Pericardium fibroblast (primary cell): ENCODE results near the gene PSMG4. TPM values are rescaled to one million over a fixed set of nuclear protein-coding genes. Genes with fewer than 3 reads are reported as not detected.

Experiments
- total RNA-seq: library from RNA; depleted of rRNA; stranded (reverse); fragments of >200 nt; gene quantifications from 2 replicates; pipeline ENCODE4 v1.2.3, GENCODE V29; 2015

The PSMG4 gene, protein sequence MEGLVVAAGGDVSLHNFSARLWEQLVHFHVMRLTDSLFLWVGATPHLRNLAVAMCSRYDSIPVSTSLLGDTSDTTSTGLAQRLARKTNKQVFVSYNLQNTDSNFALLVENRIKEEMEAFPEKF
- 5.2 and 22.5 TPM in 2 replicates for total RNA-seq

GRCh38 chr6:3258720-3259490 lies at the start of gene PSMG4:
TSS of gene PSMG4 (plus strand) at chr6:3258947. CDS start at chr6:3259023, 76 bp downstream.

DNA sequence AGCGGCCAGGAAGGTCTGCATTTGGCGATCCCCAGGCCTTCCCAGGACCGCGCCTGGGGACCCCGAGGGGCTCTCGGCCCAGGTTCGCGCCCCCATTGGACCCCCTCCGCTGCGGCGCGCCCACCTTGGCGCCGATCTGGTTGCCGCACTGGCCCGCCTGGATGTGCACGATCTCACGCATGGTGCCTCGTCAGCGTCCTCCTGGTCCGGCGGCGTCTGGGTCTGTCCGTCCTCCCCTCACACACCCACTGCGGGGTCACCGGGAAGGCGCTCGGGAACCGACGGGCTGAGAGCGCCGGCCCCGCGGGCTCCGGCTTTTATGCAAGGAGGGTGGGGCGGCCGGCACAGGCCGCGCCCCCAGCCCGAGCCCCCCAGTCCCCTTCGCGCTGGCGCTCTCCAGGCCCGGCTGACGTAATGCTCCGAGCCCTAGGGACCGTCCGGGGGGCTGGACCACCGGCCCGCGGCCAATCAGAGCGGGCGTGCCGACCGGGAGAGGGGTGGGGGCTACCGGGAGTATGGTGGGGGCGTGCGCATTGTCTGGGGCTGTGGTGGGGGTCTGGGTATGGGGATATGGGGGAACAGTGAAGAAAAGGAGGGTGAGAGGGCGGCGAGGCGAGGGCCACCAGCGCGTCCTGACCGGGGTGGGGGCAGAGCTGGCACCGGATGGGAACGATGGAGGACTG lies 31.2 kb upstream of the PSMG4 start, which contains the start of gene TUBB2B:
TSS of gene TUBB2B (minus strand) at position 291 of the 683 bp plus-strand sequence. CDS start at position 181, 110 bp downstream.

Other genes with a start within 250 kb of the PSMG4 start
- 10.6 and 16.9 TPM in 2 replicates for gene RIPK1, start 190.5 kb upstream of the PSMG4 start, total RNA-seq
- 9.0 and 15.8 TPM in 2 replicates for gene BPHL, start 140.2 kb upstream of the PSMG4 start, total RNA-seq
- 44.6 and 148 TPM in 2 replicates for gene TUBB2A, start 101.4 kb upstream of the PSMG4 start, total RNA-seq
- 2.4 and 3.5 TPM in 2 replicates for gene TUBB2B, start 31.3 kb upstream of the PSMG4 start, total RNA-seq
- 2.7 and 3.0 TPM in 2 replicates for gene SLC22A23, start 198.1 kb downstream of the PSMG4 start, total RNA-seq